ENCODE data around the gene DGKB. TPM values are rescaled to one million over a fixed set of nuclear protein-coding genes. Genes with fewer than 3 reads are reported as not detected.

DGKB gene
- total RNA-seq, 1 donor: 0.36 TPM

DNA sequence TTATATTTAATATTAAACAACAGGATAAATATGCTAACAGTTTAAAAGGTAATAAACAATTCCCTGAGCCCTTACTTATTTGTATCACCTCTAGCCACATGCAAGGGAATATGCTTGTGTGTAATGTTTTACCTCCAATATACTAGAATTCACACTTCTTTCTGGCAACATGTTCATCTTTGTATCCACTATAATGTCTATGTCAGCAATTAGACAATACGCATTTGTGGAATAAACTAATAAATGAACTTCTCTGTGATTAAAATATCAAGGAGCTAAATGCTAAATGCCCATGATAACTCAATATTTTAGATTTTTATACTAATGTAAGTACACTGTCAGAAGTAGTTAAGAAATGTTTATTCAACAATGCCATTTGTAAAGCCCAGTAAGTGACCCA lies 350.5 kb downstream of the DGKB start:
- TF ChIP-seq, protein P1, sequence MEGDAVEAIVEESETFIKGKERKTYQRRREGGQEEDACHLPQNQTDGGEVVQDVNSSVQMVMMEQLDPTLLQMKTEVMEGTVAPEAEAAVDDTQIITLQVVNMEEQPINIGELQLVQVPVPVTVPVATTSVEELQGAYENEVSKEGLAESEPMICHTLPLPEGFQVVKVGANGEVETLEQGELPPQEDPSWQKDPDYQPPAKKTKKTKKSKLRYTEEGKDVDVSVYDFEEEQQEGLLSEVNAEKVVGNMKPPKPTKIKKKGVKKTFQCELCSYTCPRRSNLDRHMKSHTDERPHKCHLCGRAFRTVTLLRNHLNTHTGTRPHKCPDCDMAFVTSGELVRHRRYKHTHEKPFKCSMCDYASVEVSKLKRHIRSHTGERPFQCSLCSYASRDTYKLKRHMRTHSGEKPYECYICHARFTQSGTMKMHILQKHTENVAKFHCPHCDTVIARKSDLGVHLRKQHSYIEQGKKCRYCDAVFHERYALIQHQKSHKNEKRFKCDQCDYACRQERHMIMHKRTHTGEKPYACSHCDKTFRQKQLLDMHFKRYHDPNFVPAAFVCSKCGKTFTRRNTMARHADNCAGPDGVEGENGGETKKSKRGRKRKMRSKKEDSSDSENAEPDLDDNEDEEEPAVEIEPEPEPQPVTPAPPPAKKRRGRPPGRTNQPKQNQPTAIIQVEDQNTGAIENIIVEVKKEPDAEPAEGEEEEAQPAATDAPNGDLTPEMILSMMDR (IDR thresholded peaks at IDR 0.05; ENCODE audit: insufficient read depth, low read length): no peak

DNA sequence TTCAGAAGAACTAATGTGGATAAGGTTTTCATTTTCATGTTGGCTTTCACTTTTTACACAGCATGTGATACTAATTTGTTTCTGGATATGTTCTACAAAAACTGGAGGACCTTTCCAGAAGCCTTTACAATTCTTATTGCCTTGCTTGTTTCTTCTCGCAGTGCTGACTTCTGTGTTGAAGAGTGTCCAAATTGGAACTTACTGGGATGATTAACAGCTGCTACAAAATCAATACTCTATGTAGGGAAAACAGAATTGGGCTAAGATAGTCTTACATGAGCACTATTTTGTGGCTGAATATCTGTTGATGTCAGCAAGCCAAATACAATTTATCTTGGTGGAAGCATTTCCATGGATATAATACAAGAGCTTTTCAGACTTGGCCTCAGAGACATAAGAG lies 351.2 kb downstream of the DGKB start:
- H3K4me3 ChIP-seq (ENCODE audit: low read depth, low read length): no peak overlapping the region
- TF ChIP-seq, protein P1 (IDR thresholded peaks at IDR 0.05; ENCODE audit: insufficient read depth, low read length): no peak
- DNase-seq (ENCODE audit: low read depth): no peak

More for the DNA sequence above, 350.5 kb downstream of the DGKB start:
- DNase-seq (ENCODE audit: low read depth): no peak
- no peak overlapping the region for H3K4me3 ChIP-seq (ENCODE audit: low read depth, low read length)

DNA sequence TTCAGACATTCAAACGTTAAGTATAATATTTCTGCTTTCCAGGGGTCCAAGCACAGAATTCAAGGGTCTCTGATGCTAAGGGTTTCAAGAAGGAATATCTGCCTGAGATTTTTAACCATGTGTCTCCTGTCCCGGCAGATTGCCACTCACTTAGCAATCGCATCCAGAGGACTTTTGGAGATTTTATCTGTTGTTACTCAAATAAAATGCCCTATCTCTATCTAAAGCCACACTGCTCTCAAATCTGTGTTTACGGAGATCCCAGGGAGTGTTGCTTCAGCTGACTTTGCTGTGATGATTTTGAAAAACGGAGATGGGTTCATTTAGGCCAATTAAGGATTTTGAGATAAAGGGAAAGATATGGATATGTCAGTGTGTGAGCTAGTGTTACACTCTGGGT lies 359.9 kb downstream of the DGKB start:
- DNase-seq (ENCODE audit: low read depth): no peak
- TF ChIP-seq, protein P1 (IDR thresholded peaks at IDR 0.05; ENCODE audit: insufficient read depth, low read length): no peak
- no peak overlapping the region for H3K4me3 ChIP-seq (ENCODE audit: low read depth, low read length)

DNA sequence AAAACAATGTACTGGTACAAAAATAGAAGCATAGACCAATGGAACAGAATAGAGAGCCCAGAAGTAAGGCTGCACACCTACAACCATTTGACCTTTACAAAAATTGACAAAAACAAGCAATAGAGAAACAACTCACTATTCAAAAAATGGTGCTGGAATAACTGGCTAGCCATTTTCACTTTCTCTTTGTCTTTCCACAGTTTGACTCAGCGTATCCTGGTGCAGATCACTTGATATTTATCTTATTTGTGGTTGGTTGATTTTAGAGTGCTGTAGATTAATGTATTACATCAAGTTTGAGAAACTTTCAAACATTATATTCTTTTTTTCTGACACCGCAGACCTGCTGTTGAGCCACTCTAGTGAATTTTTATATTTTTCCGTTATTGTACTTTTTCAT lies 381.4 kb downstream of the DGKB start:
- H3K4me3 ChIP-seq (ENCODE audit: low read depth, low read length): no peak overlapping the region
- DNase-seq (ENCODE audit: low read depth): peak; percentile 5
- TF ChIP-seq, protein P1 (IDR thresholded peaks at IDR 0.05; ENCODE audit: insufficient read depth, low read length): no peak

DNA sequence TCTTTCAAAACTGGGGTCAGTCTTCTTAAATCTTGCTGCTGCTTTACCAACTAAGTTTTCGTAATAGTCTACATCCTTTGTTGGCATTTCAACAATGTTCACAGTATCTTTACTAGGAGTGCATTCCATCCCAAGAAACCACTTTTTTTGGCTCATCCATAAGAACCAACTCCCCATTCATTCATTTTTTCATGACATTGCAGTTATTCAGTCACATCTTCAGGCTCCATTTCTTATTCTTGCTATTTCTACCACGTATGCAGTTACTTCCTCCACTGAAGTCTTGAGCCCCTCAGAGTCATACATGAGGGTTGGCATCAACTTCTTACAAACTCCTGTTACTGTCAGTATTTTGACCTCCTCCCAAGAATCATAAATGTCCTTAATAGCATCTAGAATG lies 392.3 kb downstream of the DGKB start:
- H3K4me3 ChIP-seq (ENCODE audit: low read depth, low read length): no peak overlapping the region
- DNase-seq (ENCODE audit: low read depth): no peak
- TF ChIP-seq, protein P1 (IDR thresholded peaks at IDR 0.05; ENCODE audit: insufficient read depth, low read length): no peak

DNA sequence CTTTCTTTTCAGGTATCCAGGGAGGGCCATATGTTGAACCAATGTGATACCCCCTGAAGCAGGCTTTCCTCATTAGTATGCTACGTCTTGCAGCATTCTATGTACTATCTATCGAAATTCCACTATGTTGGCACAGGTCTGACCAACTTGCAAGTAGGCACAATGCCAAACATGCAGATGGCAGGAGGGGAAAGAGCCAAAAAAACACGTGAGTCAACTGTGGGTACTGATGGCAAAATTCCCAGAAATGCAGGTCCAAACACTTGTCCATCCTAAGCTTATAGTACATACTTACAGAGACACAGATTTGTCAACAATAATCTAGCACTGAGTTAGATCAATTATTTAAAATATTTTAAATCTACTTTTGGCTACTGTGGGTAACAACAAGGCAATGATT lies 394.9 kb downstream of the DGKB start:
- DNase-seq (ENCODE audit: low read depth): peak; percentile 15
- no peak overlapping the region for H3K4me3 ChIP-seq (ENCODE audit: low read depth, low read length)
- TF ChIP-seq, protein P1 (IDR thresholded peaks at IDR 0.05; ENCODE audit: insufficient read depth, low read length): no peak

DNA sequence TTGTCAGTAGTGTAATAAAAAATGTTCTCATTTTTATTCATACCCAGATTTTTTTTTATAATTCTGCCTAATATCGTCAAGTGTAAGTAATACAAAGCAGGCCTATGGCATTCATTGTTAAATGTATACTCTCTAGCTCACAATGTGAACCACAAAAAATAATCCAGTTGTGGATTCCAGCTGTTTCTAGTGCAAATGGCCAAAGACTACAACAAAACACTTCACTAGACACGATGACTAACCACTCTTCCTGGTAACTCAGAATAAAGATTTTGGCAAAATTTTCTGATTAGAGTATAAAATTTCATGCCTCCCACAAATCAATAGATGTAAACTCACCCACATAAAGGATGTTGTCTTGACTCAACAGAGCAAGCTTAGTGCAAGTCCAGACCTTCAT lies 396.6 kb downstream of the DGKB start:
- TF ChIP-seq, protein P1 (IDR thresholded peaks at IDR 0.05; ENCODE audit: insufficient read depth, low read length): no peak
- no peak for DNase-seq (ENCODE audit: low read depth)
- H3K4me3 ChIP-seq (ENCODE audit: low read depth, low read length): no peak overlapping the region

Measured in fibroblast of the aortic adventitia (primary cell).